GM23248 (cell line): ENCODE measurements around the gene UFSP2. TPM values are rescaled to one million over a fixed set of nuclear protein-coding genes. Genes with fewer than 3 reads are reported as not detected.

Experiments used
- DNase-seq: peaks from one replicate; pipeline ENCODE4 v3.0.0-alpha.2; 2015
- H2AFZ ChIP-seq: fragments of 200-600 bp; sonication (generic); 2 replicates; pipeline ENCODE4 v1.6.1; 2016; ENCODE audit warnings: antibody characterized with exemption
- H3F3A ChIP-seq: fragments of 200-600 bp; sonication (generic); 2 replicates; pipeline ENCODE4 v1.6.1; 2016; ENCODE audit warnings: mild to moderate bottlenecking, antibody characterized with exemption, mixed run types; ENCODE audit not compliant: insufficient read depth
- H3K27ac ChIP-seq: fragments of 200-600 bp; sonication (generic); 2 replicates; pipeline ENCODE4 v1.5.1; 2016; ENCODE audit warnings: mild to moderate bottlenecking
- H3K27me3 ChIP-seq: fragments of 200-600 bp; sonication (generic); replicated peaks from 2 replicates; pipeline ENCODE4 v1.6.1; 2016; ENCODE audit warnings: mild to moderate bottlenecking; ENCODE audit not compliant: insufficient read depth
- H3K36me3 ChIP-seq: fragments of 200-600 bp; sonication (generic); 2 replicates; pipeline ENCODE4 v1.6.1; 2016; ENCODE audit warnings: low read depth, mild to moderate bottlenecking
- H3K4me1 ChIP-seq: fragments of 200-600 bp; sonication (generic); 2 replicates; pipeline ENCODE4 v1.6.1; 2016; ENCODE audit warnings: mild to moderate bottlenecking; ENCODE audit not compliant: insufficient read depth
- H3K4me2 ChIP-seq: fragments of 200-600 bp; sonication (generic); one replicate; pipeline ENCODE4 v1.6.1; 2016; ENCODE audit warnings: mild to moderate bottlenecking; ENCODE audit not compliant: unreplicated experiment
- H3K4me3 ChIP-seq: fragments of 200-600 bp; sonication (generic); 2 replicates; pipeline ENCODE4 v1.5.1; 2016; ENCODE audit warnings: mild to moderate bottlenecking
- H3K79me2 ChIP-seq: fragments of 200-600 bp; sonication (generic); 2 replicates; pipeline ENCODE4 v1.6.1; 2016; ENCODE audit warnings: mild to moderate bottlenecking; ENCODE audit not compliant: insufficient read depth
- H3K9ac ChIP-seq: fragments of 200-600 bp; sonication (generic); 2 replicates; pipeline ENCODE4 v1.6.1; 2016; ENCODE audit warnings: mild to moderate bottlenecking
- H3K9me2 ChIP-seq: fragments of 200-600 bp; sonication (generic); 2 replicates; pipeline ENCODE4 v1.6.1; 2016; ENCODE audit warnings: mixed run types, mild to moderate bottlenecking, moderate library complexity; ENCODE audit not compliant: insufficient read depth
- H3K9me3 ChIP-seq: fragments of 200-600 bp; sonication (generic); one replicate; pipeline ENCODE4 v1.6.1; 2017; ENCODE audit warnings: low read depth
- H4K20me1 ChIP-seq: fragments of 200-600 bp; sonication (generic); 2 replicates; pipeline ENCODE4 v1.6.0; 2016; ENCODE audit not compliant: insufficient read depth
- EZH2 ChIP-seq: fragments of 200-600 bp; sonication (generic); IDR thresholded peaks from 2 replicates; pipeline ENCODE4 v1.6.1; 2018; ENCODE audit warnings: antibody characterized with exemption, mild to moderate bottlenecking; ENCODE audit not compliant: insufficient read depth, poor library complexity, severe bottlenecking
- EZH2phosphoT487 ChIP-seq: fragments of 200-600 bp; sonication (generic); IDR thresholded peaks from 2 replicates; pipeline ENCODE4 v1.6.1; 2018; ENCODE audit warnings: antibody characterized with exemption, moderate library complexity, mild to moderate bottlenecking, low read depth; ENCODE audit not compliant: insufficient read depth
- WGBS, 2 experiments: methylation state at CpG; one replicate each; pipeline ENCODE4 v1.1.6; 2015 to 2017; ENCODE audit warnings: low lambda C conversion rate in 2 of 2, low coverage in 1 of 2; ENCODE audit errors: missing lambda C conversion rate in 2 of 2; 5-methylcytosine and 5-hydroxymethylcytosine counted together
- in situ Hi-C: fragments of 300-500 bp; cut with MboI; formaldehyde crosslinking; loops from 2 replicates; pipeline ENCODE4 v1.15.0; 2020
- polyA plus RNA-seq: library from polyadenylated mRNA; unstranded; fragments of >200 nt; fragmentation: Nextera tagmentation; extraction: Ambion mirVana; gene quantifications from 2 replicates; pipeline ENCODE4 v1.2.1, GENCODE V29; 2016
- total RNA-seq: library from RNA; depleted of rRNA; stranded (reverse); fragments of >200 nt; shearing (Covaris generic); gene quantifications from 2 replicates; pipeline ENCODE4 v1.2.3, GENCODE V29; 2014

Gene UFSP2
- total and polyA plus RNA-seq, 2 experiments from 2014 or later = 25.6 to 26.8 TPM

GRCh38 chr4:185374573-185374972 is 51.2 kb downstream of the UFSP2 start:
- 0 out of 2 replicates have a peak, but pooled peaks cover 12% of the 10 kb centered on the region for H3K36me3 ChIP-seq
- in situ Hi-C loops = no loop called here

GRCh38 chr4:185374027-185374426 is 51.7 kb downstream of the UFSP2 start:
- Histone ChIP-seq H4K20me1 (no peaks in the 10 kb centered on the region), H3K4me1 (no peaks in the 10 kb centered on the region), H3F3A (no peaks in the 10 kb centered on the region), H3K4me3 (no peak overlapping the region), H3K4me2 (no peak overlapping the region), H3K27me3 (no peaks in the 10 kb centered on the region), H3K79me2 (no peaks in the 10 kb centered on the region), H3K9me3 (no peaks in the 10 kb centered on the region), H3K9ac (no peak overlapping the region), H2AFZ (no peak overlapping the region), H3K36me3 (0 out of 2 replicates have a peak, but pooled peaks cover 11% of the 10 kb centered on the region), H3K9me2 (no peaks in the 10 kb centered on the region), H3K27ac (no peak overlapping the region)
- in situ Hi-C loops = no loop called here
- TF ChIP-seq EZH2 (no peak), EZH2phosphoT487 (no peak)
- WGBS, 2 experiments = 95 to 99% methylated on average over 7 of the region's 7 CpGs
- DNase-seq = no peak

More at GRCh38 chr4:185374573-185374972, 51.2 kb downstream of the UFSP2 start:
- TF ChIP-seq EZH2 = no peak
- H3K79me2 ChIP-seq = no peaks in the 10 kb centered on the region
- no peak overlapping the region for H3K4me3 ChIP-seq
- 89 to 93% methylated on average over 6 of the region's 6 CpGs for WGBS, 2 experiments
- H3K27me3 ChIP-seq = no peaks in the 10 kb centered on the region
- no peak overlapping the region for H2AFZ ChIP-seq
- H3K27ac ChIP-seq = no peak overlapping the region
- no peaks in the 10 kb centered on the region for H3K9me3 ChIP-seq
- no peak overlapping the region for H3K9ac ChIP-seq
- no peaks in the 10 kb centered on the region for H3K4me1 ChIP-seq
- no peaks in the 10 kb centered on the region for H4K20me1 ChIP-seq
- H3K4me2 ChIP-seq = no peak overlapping the region
- no peak for DNase-seq
- no peaks in the 10 kb centered on the region for H3K9me2 ChIP-seq
- H3F3A ChIP-seq = no peaks in the 10 kb centered on the region

- Histone ChIP-seq H3K27ac (no peak overlapping the region), H3K27me3 (no peaks in the 10 kb centered on the region), H3K9ac (no peak overlapping the region), H3K4me1 (no peaks in the 10 kb centered on the region), H3K9me3 (no peaks in the 10 kb centered on the region), H3K4me2 (no peak overlapping the region), H3F3A (no peaks in the 10 kb centered on the region), H4K20me1 (no peaks in the 10 kb centered on the region), H3K4me3 (no peak overlapping the region), H3K9me2 (no peaks in the 10 kb centered on the region), H3K79me2 (no peaks in the 10 kb centered on the region), H3K36me3 (0 out of 2 replicates have a peak, but pooled peaks cover 5% of the 10 kb centered on the region), H2AFZ (no peak overlapping the region)
- WGBS, 2 experiments = 94 to 97% methylated on average over 11 of the region's 11 CpGs
- in situ Hi-C loops = no loop called here
- no peak for DNase-seq
- TF ChIP-seq EZH2phosphoT487 (no peak), EZH2 (no peak)
These were observed 54.1 kb downstream of the UFSP2 start for GRCh38 chr4:185371702-185372101.

- DNase-seq = no peak
- Histone ChIP-seq H2AFZ (no peak overlapping the region), H3K27ac (no peak overlapping the region), H3K9me3 (no peaks in the 10 kb centered on the region), H3K4me3 (no peak overlapping the region), H3F3A (no peaks in the 10 kb centered on the region), H3K4me2 (no peak overlapping the region), H4K20me1 (no peaks in the 10 kb centered on the region), H3K9me2 (no peaks in the 10 kb centered on the region), H3K4me1 (no peaks in the 10 kb centered on the region), H3K36me3 (0 out of 2 replicates have a peak, but pooled peaks cover 5% of the 10 kb centered on the region), H3K9ac (no peak overlapping the region), H3K27me3 (no peaks in the 10 kb centered on the region), H3K79me2 (no peaks in the 10 kb centered on the region)
- WGBS, 2 experiments = 99% methylated on average over 11 of the region's 11 CpGs
- TF ChIP-seq EZH2phosphoT487 (no peak), EZH2 (no peak)
- in situ Hi-C loops = no loop called here
These were observed 55.4 kb downstream of the UFSP2 start for GRCh38 chr4:185370268-185370949.
